Measurements from ENCODE around the gene FOSL2.

The FOSL2 gene

DNA sequence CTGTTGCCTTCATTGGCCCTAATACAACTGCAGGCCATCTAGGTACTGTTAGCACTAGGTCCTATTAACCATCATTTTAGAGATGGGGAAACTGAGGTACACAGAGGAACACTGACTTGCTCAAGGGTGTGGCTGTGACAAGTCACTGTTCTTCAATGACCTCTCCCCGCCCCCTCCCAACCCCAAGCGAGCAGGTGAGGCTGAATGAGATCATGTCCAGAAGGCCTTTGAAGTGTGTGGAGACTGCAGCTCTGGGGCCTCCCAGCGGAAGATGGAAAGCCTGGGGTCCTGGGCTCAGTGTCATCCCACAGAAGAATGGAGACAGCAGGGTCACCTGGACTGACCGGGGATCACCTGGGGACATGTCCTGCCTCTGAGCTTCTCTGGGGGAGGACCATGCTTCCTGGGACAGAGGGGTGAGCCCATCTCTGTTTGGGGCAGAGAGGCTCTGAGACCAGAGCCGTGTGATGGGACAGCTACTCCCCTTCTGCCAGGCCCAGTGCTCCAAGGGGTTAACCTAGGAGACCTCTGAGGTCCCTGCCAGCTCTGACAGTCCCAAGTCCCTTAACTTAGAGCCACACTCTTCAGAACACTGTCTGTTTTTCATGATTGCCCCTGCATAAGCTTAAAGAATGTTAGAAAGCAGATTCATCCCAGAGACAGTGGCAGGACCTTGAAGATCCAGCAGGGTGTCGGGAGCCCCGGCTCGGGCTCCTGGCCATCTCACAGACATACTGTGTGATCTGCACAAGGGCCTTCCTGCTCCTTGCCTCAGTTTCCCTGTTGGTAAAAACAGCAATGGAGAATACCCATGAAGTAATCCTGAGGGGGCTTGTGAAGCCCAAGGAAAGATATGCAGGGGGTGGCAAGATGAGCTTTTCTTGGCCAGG lies 16.7 kb upstream of the FOSL2 start:
- DNase-seq: no peak

- no peak for DNase-seq
These were observed 15.4 kb upstream of the FOSL2 start for GRCh38 chr2:28377195-28377816.

- no peak for DNase-seq
These were observed 14.5 kb upstream of the FOSL2 start for GRCh38 chr2:28377984-28378678.

- DNase-seq: no peak
These were observed 13.7 kb upstream of the FOSL2 start for GRCh38 chr2:28378679-28379584.

- DNase-seq: no peak
These were observed 12.4 kb upstream of the FOSL2 start for GRCh38 chr2:28380219-28380618.

DNA sequence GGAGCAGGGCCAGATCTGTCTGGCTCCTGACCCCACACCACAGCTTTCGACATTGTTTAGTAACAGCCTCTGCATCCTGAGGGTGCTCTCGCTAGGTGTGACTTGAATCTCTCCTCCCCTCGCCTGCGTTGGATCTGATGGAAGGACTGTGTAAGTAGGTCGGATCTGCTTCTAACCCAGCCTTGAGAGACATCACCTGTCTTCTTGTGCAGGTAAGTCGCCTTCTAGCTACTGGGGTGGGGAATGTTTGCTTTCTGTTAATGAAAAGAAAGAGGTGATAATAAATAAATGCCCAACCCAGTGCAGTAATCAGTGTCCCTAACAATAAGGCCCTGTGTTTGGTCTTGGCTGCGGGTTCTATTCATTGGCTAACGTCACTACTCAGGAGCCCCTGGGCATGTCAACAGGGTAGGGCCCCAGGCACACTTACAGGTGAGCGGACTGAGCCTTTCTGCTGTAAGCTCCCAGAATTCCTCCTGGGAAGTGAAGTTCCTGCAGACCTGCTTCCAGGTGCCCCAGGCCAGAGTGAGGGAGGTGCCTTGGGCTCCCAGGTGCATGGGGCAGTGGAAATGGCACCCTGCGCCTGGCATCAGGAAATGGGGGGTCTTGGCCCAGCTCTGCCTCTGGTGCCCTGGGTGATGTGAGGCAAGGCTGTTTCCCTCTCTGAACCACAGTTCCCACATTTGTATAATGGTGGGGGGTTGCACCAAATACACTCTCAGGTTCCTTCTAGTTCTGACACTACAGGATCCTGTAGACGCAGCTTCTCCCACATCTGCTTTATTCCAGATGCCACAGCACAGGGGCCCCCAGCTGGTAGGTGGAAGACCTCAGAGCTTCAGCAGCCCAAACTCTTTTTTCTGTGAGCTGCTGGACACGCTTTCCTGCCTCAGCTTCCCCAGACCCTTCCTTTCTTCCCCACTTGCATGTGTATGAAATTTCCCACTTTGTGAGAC lies 11.2 kb upstream of the FOSL2 start:
- DNase-seq: no peak

GRCh38 chr2:28382755-28383154 lies 9.9 kb upstream of the FOSL2 start:
- no peak for DNase-seq

GRCh38 chr2:28387082-28387960 lies 5.3 kb upstream of the FOSL2 start:
- DNase-seq: no peak

GRCh38 chr2:28389399-28390240 lies 3.0 kb upstream of the FOSL2 start:
- no peak for DNase-seq

DNA sequence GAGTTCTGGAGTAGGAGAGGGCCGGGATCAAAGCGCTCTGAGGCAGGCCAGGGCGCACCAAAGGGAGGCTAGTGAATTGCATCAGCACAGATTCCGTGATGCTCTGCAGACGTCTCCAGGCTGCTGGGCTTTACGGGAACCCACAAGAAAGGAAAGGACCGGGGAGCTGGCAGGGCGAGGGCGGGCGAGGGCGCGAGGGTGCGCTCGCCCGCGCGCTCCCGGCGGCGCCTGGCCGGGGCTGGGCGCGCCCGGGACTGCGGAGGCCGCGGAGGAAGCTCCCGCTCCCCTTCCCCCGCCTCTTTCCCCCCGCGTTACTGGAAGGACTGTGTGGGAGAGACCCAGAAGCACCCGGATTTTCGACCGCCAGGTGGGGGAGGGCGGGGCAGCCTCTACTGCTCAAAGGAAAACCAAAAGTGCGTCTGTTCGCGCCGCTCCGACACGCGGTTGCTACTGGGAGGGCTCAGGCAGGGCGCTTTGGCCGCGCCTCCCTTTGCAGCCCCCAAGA lies 2.4 kb upstream of the FOSL2 start:
- DNase-seq: peak; percentile 93

DNA sequence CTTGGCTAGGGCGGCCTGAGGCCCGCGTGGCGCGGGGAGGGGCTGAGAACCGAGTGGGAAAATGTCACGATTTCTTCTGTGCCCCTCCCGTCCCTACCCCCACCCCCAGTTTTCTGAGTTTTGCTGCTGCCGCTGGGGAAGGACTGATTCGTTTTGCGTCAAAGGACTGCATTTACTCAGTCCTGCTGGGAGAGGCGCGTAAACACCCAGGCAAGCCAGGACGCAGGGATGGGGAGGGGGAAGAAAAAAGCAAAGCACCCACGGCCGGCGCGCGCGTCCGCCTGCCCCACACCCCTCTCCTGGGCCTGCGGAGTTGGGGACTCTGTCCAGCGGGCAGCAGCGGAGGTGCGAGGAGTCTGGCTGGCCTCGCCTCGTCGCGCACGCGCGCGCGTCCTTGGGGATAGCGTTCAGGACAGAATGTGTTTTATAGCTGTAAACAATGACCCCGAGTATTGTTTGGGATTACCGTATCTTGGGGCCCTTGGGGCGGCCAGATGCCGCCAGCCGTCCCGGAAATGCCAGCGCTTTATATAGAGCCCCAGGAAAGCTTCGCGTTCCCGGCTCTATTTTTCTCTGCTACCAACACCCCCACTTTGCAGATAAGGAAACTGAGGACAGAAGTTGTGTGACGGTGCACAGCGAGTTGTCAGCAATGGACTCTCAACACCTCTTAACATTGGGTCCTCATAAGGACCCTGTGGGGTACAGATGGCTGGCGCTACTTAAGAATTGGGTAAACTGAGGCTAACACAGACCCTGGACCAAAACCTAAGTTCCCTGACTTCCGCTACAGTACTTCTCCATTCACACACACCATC lies 1.7 kb upstream of the FOSL2 start:
- DNase-seq: no peak

GRCh38 chr2:28391564-28392296 lies 928 bp upstream of the FOSL2 start:
- DNase-seq: peak; percentile 47

DNA sequence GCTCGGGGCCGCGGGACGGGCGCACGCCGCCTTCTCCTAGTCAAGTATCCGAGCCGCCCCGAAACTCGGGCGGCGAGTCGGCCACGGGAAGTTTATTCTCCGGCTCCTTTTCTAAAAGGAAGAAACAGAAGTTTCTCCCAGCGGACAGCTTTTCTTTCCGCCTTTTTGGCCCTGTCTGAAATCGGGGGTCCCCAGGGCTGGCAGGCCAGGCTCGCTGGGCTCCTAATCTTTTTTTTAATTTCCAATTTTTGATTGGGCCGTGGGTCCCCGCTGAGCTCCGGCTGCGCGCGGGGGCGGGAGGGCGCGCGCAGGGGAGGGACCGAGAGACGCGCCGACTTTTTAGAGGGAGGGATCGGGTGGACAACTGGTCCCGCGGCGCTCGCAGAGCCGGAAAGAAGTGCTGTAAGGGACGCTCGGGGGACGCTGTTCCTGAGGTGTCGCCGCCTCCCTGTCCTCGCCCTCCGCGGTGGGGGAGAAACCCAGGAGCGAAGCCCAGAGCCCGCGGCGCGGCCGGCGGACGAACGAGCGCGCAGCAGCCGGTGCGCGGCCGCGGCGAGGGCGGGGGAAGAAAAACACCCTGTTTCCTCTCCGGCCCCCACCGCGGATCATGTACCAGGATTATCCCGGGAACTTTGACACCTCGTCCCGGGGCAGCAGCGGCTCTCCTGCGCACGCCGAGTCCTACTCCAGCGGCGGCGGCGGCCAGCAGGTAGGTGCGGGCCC lies 617 bp downstream of the FOSL2 start:
- peak; percentile 64 for DNase-seq

DNA sequence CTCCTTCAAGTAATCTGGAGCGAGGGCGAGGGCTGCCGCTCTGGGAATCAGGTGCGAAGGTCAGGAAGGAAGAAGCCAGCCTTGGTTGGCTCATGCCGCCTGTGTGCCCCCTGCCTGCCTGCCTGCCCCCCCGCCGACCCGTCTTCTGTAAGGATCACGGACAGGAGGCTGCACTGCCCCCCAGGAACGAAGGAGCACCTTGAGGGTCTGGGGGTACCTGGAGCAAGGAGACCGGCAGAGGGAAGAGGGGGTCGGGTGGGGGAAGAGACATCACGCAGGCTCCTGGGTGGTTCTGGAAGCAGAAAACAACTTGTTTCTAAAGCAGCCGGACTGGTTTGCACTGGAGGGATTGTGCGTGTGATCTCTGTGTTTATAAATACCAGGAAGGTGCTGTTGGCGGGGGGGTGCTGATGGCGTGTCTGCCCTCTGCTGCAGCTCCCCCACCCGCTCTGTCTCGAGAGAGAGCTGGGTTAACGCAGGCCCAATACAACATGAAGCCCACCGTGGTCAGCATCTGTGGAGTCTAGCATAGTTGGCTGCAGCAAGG lies 1.7 kb downstream of the FOSL2 start:
- DNase-seq: no peak

GRCh38 chr2:28394997-28395333 lies 2.3 kb downstream of the FOSL2 start:
- DNase-seq: no peak

DNA sequence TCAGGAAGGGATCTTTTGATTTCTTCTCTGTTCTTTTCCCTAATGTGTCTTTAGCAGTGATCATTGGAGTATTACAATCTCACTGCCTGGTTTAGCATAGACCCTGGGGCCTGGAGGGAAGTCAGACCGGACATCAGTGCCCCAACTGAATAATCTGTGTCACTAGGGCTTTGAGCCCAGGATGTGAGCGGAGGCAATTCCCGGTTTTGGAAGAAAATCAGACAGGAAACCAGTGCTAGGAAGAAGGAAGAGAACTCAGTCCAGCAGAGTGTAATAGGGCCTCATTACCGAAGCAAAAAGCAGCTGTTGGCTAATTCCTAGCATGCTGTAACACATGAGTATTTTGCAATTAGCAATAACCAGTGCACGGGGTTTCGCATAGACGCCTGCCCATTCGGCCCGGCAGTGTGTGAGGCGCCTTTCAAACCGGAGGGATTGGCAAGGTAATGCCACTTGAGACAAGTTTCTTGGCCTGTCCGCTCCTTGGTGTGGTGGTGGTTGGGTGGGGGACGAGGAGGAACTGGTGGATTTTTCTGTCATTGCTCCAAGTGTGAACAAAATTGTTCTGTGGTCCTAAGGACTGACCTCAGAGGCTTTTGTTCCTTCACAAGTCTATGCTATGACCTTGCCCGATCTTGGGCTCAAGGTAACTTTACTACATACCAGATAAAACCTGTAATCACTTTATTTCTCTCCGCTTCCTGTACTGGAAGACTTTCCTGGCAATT lies 2.8 kb downstream of the FOSL2 start:
- no peak for DNase-seq

Measured in activated naive CD4-positive, alpha-beta T cell treated with anti-CD3 and anti-CD28 coated beads, Interleukin-2, amount 50 U/mL, for 16 hours (primary cell).